H54 (cell line): Measurements from ENCODE around the gene OSBPL6.
A peak's percentile ranks its signal among the peaks of the same experiment; 100 is the strongest.

Experiments
- DNase-seq: peaks from one replicate; pipeline ENCODE4 v3.0.0; 2011; ENCODE audit warnings: low spot score, mixed read lengths; ENCODE audit not compliant: insufficient read length
- FAIRE-seq: peaks from 3 replicates; lab custom pipeline; 2011; peaks lifted over from hg19 to GRCh38; lab: Jason Lieb, UNC
- POLR2A ChIP-seq: IDR thresholded peaks from 2 replicates; pipeline ENCODE4 v1.6.1; 2011; ENCODE audit warnings: low read depth, mild to moderate bottlenecking, low read length

Gene OSBPL6

DNA sequence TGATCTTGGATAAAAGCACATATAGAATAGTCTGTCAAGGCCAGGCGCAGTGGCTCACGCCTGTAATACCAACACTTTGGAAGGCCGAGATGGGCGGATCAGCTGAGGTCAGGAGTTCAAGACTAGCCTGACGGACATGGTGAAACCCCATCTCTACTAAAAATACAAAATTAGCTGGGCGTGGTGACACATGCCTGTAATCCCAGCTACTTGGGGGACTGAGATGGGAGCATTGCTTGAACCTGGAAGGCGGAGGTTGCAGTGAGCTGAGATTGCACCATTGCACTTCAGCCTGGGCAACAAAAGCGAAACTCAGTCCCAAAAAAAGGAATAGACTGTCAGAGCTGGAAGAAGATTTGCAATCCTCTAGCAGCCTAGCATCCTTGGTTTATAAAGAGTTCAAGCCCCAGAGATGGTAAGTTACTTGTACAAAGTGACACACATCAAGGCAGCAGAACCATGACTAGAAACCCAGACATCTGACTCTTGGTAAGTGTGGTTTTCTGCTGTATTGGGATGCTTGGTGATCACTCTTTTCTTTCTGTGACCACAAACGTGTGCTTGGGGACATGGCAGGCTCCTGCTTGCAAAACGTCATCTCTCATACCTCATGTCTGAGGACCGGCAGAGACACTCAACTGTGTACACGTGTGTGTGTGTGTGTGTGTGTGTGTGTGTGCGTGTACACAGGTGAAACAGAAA is 69.0 kb downstream of the OSBPL6 start:
- FAIRE-seq, result no peak
- no peak for TF ChIP-seq POLR2A
- no peak for DNase-seq

DNA sequence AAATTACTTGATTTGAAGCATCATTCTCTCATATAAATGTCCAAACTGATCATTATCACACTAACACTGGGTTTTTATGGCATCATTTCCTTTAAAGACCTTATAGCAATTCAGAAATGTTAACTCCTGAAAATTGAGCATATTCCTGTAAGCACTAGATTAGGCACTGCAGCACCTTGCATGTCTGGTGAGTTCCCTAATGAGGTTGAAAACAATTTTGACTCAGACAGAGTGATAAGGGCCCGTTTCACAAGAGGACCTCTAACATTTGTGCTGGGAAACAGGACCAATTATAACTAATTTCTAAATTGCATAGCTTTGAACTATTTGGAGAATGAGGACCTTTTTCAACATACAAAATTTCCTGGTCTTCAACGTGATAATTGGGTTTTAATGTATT is 69.9 kb downstream of the OSBPL6 start:
- FAIRE-seq (no peak), DNase-seq (no peak)

DNA sequence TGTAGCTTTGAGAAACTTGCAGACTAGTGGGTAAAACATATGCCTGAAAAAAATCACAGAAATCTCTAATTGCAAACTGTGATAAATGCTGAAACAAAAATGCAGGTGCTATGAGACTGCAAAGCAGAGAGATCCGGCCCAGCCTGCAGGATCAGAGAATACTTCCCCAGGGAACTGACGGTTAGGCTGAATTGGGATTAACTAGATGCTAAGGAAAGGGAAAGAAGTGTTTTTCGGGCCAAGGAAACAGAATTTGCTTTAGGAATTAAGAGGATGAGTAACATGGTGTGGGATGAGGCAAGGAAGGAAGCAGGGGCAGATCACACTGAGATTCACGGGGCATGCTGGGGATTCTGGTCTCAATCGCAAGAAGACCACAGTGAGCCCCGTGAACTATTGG is 71.5 kb downstream of the OSBPL6 start:
- DNase-seq (no peak), FAIRE-seq (no peak)
- no peak for TF ChIP-seq POLR2A

More for the DNA sequence above, 69.9 kb downstream of the OSBPL6 start:
- TF ChIP-seq POLR2A, result no peak

DNA sequence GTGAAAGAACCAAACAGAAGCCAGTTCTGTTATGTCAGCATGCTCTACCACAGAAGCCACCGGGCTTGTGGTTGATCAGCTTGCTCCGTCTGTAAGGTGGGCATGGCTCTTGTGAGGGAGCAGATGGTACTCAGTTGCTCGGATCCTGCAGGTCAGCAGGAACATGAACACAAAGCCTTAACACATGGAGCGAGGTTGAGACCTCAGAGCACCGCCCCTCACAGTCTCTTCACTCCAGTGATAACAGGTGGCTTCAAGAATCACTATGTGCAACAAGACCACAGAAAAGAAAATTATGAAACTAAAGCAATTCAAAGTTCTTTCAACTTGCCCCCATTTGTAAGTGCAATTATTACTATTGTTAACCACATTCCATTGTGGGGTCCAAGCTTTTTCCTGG is 72.1 kb downstream of the OSBPL6 start:
- DNase-seq, result no peak
- TF ChIP-seq POLR2A, result no peak
- no peak for FAIRE-seq

DNA sequence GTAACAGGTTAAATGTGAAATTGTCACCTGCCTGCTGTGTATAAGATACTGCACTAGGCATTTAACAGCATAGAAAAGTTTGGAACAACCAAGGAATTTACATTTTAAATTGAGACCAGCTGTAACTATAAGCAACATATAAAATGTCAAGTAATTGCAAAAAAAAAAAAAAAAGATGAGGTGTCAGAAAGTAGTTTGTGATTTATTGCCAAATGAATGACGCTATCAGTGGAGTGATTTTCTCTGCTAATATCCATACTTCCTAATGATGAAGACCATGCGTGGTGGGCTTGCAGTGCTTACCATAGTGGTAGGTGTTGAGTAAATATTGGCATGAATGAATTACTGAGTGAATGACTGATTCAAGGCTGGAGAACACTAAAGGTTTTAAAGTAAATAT is 73.3 kb downstream of the OSBPL6 start:
- DNase-seq (no peak), FAIRE-seq (no peak)
- TF ChIP-seq POLR2A, result no peak

DNA sequence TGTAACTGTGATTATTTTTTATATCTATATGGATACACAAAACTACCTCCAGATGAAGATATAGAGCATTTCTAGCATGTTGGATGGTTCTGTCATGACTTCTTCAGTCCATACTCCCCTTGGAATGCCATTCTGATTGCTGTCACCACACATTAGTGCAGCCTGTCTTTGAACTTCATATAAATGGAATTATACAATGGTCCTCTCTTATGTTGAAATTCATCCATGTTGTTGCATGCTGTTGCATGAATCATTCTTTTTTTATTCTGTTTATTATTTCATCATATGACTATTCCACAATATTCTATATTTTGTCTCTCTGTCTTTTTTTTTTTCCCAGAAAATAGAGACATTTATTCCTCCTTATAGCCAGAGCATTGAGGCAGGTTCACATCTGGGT is 74.1 kb downstream of the OSBPL6 start:
- no peak for FAIRE-seq
- no peak for TF ChIP-seq POLR2A
- DNase-seq, result no peak

DNA sequence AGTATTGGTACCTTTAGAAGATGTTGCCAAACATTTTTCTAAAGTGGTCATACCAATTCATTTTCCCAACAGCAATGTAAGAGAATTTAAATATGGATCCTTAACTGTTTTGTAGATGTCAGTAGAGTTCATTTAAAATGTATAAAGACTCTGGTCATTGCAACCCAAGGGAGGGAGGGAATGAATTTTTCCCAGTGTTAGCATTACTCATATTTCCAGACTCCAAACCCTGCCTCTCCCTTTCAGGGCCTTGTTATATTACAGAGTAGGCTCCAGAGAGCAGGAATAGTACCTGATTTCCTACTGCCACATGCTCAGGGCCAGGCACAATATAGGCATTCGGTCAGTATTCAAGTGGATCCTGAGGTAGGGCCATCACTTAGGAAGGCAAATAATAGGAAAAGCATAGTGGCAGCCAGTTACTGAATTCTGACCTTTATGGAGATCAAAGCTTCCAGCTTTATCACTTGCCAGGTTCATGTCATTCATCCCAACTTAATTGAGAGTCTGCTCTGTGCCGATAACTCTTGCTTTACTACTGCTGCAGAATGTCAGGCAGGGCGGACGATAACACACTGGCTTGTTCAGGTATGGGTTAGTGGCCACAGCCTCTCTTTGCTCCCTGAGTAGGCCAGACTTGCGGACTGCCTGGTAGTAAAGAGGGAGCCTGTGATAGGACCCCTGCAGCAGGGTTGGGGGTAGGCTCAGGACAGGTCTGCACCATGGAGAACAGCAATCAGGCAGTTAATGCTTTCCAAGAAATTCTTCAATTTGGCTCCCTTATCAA is 75.3 kb downstream of the OSBPL6 start:
- no peak for FAIRE-seq
- no peak for TF ChIP-seq POLR2A
- DNase-seq, result no peak

DNA sequence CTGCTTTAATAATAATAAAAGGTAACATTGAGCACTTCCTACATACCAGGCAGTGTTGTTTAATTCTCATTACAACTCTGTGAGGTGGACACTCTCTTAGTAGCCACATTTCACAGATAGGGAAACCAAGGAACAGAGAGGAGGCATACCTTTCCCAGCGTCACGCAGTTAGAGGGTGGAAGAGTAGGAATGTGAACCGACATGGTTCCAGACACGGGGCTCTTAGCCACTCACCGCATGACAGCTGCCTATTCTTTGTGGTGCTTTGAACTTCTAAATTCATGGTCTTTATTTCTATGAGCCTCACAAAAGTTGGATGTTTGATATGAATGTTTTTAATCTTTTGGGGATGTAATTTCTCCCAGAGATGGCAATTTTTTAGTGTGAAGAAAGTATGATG is 76.0 kb downstream of the OSBPL6 start:
- no peak for DNase-seq
- FAIRE-seq, result no peak
- TF ChIP-seq POLR2A, result no peak

DNA sequence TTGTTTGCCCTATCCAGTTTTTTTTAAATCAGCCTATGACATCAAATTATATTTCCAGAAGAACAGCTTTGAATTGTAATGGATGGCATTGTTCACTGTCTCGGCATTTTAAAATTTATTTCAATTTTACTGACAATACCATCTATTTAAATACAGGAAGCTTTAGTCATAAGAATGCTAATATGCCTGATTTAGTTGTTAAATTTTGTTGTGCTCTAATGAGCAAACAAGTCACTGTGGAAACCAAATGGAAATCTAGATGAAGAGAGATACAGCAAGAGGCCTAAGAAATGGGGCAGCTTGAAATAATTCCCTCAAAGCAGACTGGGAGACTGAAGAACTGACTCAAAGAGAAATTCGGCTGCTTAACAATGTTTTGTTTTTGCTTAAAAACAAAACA is 76.8 kb downstream of the OSBPL6 start:
- TF ChIP-seq POLR2A, result no peak
- FAIRE-seq (no peak), DNase-seq (no peak)

DNA sequence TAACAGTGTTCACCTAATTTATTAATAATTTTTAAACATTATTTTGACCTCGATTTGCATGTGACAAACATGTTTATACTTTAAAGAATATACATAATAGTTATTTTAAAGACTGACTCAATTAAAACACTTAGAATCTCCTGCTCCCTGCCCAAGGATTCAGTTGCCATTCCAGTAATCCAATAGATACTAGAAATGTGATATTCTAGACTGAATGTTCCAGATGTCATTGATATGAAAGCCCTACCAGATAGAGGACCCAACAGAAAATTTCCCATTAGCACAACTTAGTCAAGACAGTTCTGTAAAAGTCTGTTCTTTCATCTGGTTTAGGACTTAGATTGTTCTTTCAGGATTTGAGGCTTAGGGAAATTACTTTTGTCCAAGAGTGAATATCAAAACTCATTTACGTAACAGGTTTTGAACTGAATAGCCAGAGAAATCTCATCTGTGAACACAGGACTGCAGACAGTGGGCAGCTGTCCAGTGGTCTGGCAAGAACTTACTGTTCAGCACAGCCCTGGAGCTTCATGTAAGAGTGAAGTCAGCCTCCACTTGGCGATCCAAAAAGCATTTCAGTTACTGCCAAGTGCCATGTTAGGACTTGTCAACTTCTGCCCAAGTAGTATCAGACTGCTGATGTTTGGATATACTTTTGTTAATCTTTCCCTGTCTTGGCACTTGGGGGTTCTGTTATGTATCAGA is 77.5 kb downstream of the OSBPL6 start:
- DNase-seq, result no peak
- no peak for TF ChIP-seq POLR2A

DNA sequence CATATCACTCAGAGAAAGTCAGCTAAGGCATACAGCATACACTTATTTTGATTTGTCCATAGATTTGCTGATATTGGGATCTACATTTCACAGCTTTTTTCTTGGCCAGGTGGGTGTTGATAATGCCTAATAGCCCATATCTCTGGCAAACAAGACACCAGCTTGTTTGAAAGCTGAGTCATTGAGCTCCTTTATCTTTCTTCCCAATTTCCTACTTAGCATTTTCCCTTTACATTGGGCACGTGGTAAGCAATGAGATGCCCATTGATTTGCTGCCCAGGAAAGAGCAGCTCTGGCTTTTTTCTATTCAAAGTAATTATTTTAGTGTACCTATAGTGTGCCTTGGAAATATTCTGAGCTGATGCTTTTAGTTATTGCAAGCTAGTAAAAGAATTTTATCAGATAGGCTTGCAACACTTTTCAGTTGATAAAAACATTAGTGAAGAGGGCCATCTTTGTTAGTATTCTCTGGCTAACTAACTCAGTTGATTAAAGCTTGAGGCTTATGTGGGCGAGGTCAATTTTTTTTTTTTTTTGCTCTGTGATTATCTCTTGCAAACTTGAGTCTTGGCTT is 79.6 kb downstream of the OSBPL6 start:
- no peak for TF ChIP-seq POLR2A
- no peak for DNase-seq
- no peak for FAIRE-seq

More for the DNA sequence above, 77.5 kb downstream of the OSBPL6 start:
- no peak for FAIRE-seq

DNA sequence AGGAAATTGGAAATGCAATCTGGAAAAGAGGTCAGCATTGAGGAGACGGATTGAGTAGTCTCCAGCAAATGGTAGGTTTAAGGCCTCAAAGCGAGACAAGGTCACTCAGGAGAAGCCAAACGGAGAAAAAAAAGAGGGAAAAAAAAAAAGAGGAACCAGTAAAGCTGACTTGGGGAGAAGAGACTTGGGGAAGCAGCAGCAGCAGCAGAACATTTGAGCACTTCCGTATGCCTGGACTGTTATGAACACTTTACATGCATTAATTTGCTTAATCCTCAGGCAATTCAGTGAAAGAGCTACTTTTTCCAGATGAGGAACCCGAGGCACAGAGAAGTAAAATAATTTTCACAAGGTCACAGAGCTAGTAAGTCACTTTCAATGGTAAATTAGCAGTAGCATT is 81.3 kb downstream of the OSBPL6 start:
- FAIRE-seq, result no peak
- DNase-seq, result no peak
- TF ChIP-seq POLR2A, result no peak

DNA sequence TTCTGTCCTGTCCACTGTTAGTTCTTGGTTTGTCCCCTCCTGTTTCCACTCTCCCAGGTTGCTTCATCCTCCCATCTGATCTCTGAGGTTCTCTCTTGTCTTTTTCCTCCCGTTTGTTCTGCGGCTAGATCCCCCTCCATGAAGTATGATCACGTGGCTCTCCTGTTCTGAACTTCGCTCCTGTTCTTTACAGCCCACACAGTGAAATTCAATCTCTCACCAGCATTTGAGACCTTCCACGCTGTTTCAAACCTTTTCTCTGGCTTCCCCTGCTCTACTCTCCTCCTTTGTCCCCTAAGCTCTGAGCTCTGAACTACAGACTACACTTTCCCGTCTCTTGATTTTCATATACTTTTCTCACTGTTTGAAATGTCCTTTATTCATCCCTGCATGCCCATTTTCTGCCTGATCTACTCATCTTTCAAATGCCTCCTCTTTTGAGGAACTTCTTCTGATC is 83.5 kb downstream of the OSBPL6 start:
- DNase-seq (no peak), FAIRE-seq (no peak)
- TF ChIP-seq POLR2A, result no peak

DNA sequence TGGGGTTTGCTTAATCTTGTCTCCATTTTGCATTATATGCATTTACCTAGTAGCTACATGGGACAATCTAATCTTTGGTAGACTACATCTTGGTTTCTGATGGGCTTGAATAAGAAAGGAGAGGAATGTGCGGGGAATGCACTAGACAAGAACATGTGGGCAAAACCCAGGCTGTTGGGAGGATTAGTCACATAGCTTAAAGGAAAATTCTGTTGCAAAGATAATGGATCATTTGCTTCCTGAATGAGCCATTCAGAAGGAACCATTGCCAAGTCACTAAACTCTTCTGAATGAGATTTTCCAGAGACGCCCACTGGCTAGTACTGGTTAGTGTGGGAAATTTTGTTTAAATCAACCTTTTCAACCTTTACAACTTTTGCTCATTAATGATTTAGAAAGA is 84.8 kb downstream of the OSBPL6 start:
- FAIRE-seq (peak; percentile 99), DNase-seq (peak; percentile 25)
- no peak for TF ChIP-seq POLR2A

DNA sequence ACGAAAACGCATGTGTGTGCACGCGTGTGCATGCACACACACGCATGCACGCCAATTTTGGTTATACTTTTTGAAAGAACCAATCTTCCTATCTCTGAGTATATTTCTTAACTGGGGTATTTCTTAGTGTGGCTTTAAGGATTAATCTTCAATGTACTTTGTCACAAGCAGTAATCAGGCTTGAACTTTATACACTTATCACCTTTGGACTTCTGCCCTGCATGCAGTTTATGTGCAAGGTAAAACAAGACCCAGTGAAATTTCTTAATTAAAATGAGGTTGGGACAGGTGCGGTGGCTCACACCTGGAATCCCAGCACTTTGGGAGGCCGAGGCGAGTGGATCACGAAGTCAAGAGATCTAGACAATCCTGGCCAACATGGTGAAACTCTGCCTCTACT is 85.3 kb downstream of the OSBPL6 start:
- DNase-seq (no peak), FAIRE-seq (no peak)
- TF ChIP-seq POLR2A, result no peak
